ENCODE measurements around the gene PLPP2.

DNA sequence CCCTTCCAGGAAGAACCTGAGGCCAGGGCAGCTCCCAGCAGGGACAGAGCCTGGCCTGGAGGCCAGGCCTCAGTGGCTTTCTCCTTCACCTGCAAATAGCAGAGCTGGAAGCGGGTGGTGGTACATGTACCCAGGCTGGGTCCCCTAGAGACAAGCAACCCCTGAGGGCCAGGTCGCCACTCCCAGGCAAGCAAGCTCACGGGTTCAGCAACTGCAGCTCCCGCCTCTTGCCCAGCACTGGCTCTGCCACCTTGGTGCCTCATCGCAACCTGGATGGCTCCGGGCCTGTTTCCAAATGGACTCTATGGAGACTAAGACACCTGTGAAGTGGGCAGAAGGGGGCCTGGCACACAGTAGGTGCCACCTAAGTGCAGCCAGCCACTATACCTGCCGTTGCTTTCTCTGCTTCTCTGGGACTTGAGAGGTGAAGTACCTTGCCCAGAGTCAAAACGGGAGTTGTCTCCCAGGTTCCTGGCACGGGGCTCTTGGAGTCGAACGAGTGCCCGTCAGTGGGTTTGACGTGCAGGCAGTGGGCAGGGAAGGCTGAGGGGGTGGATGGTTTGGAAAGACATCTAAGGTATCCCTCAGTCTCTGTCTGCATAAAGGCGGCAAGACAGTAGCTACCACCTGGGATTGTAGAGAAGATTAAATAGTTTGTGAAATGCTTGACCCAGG, 2.4 kb upstream of the PLPP2 start:
- TF ChIP-seq, protein P1, sequence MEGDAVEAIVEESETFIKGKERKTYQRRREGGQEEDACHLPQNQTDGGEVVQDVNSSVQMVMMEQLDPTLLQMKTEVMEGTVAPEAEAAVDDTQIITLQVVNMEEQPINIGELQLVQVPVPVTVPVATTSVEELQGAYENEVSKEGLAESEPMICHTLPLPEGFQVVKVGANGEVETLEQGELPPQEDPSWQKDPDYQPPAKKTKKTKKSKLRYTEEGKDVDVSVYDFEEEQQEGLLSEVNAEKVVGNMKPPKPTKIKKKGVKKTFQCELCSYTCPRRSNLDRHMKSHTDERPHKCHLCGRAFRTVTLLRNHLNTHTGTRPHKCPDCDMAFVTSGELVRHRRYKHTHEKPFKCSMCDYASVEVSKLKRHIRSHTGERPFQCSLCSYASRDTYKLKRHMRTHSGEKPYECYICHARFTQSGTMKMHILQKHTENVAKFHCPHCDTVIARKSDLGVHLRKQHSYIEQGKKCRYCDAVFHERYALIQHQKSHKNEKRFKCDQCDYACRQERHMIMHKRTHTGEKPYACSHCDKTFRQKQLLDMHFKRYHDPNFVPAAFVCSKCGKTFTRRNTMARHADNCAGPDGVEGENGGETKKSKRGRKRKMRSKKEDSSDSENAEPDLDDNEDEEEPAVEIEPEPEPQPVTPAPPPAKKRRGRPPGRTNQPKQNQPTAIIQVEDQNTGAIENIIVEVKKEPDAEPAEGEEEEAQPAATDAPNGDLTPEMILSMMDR (IDR thresholded peaks at IDR 0.05), result no peak
- no peak for TF ChIP-seq POLR2AphosphoS5 (IDR thresholded peaks at IDR 0.05)
- no peak for TF ChIP-seq POLR2A (IDR thresholded peaks at IDR 0.05)
- TF ChIP-seq EP300 (IDR thresholded peaks at IDR 0.05), result no peak
